Lower leg skin (tissue), 3 donors: ENCODE data around the gene FLT3.

Experiments
- CTCF ChIP-seq, 3 donors: fragments of 450-650 bp; IDR thresholded peaks; one replicate each; pipeline ENCODE4 v1.5.1; 2016; ENCODE audit warnings: antibody characterized with exemption in 3 of 3, mild to moderate bottlenecking in 3 of 3, moderate library complexity in 2 of 3
- POLR2A ChIP-seq, 2 donors: fragments of 450-650 bp; IDR thresholded peaks; one replicate each; pipeline ENCODE4 v1.6.1; 2016 to 2017; ENCODE audit warnings: antibody characterized with exemption in 2 of 2, mild to moderate bottlenecking in 1 of 2, moderate library complexity in 1 of 2

GRCh38 chr13:27988520-27988919 is 111.9 kb downstream of the FLT3 start, which contains the start of gene URAD:
- no peak for TF ChIP-seq POLR2A (IDR thresholded peaks at IDR 0.05)
- no peak for TF ChIP-seq CTCF (IDR thresholded peaks at IDR 0.05)
